ENCODE measurements around the gene TMCC3. TPM values are rescaled to one million over a fixed set of nuclear protein-coding genes. Genes with fewer than 3 reads are reported as not detected.
A peak's percentile ranks its signal among the peaks of the same experiment; 100 is the strongest.

The TMCC3 gene
- total and polyA plus RNA-seq, 7 donors, result 10.6 to 61.6 (median 21.2) TPM

DNA sequence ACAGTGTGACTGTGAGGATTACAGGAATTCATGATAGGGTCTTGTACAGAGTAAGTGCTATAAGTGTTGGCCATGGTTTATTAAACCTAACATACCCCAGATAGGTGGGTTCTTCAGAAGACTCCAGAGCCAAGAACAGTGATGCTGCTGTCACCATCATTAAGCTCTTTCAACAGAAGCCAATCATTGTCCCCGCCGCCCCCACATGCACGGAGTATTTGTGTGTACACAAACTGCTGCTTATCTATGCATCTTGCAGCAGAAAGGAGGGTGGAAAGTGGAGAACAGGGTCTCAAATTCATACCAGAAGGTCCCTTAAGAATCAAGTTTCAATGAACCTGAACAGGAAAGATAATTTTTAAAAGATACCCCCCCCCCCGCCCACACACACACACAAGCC lies 51.2 kb downstream of the TMCC3 start:
- intact Hi-C loops (cut with DNase I), result no loop called here
- H3K4me3 ChIP-seq, result no peak overlapping the region
- peak overlapping the region; percentile 20 for H3K27ac ChIP-seq
- H3K27me3 ChIP-seq (ENCODE audit: insufficient read depth in 3 of 3, low read length in 2 of 3), result no peaks in the 10 kb centered on the region
- no peaks in the 10 kb centered on the region for H3K9me3 ChIP-seq
- peaks cover 53% of the 10 kb centered on the region for H3K4me1 ChIP-seq
- H3K36me3 ChIP-seq (ENCODE audit: insufficient read depth in 1 of 2, low read depth in 1 of 2), result no peaks in the 10 kb centered on the region
- no peak for ATAC-seq
- TF ChIP-seq, protein P1, sequence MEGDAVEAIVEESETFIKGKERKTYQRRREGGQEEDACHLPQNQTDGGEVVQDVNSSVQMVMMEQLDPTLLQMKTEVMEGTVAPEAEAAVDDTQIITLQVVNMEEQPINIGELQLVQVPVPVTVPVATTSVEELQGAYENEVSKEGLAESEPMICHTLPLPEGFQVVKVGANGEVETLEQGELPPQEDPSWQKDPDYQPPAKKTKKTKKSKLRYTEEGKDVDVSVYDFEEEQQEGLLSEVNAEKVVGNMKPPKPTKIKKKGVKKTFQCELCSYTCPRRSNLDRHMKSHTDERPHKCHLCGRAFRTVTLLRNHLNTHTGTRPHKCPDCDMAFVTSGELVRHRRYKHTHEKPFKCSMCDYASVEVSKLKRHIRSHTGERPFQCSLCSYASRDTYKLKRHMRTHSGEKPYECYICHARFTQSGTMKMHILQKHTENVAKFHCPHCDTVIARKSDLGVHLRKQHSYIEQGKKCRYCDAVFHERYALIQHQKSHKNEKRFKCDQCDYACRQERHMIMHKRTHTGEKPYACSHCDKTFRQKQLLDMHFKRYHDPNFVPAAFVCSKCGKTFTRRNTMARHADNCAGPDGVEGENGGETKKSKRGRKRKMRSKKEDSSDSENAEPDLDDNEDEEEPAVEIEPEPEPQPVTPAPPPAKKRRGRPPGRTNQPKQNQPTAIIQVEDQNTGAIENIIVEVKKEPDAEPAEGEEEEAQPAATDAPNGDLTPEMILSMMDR (IDR thresholded peaks at IDR 0.05), result no peak
- WGBS, 3 donors, result 83 to 95% (median 84%) methylated on average over 4 of the region's 4 CpGs
- DNase-seq, result no peak

DNA sequence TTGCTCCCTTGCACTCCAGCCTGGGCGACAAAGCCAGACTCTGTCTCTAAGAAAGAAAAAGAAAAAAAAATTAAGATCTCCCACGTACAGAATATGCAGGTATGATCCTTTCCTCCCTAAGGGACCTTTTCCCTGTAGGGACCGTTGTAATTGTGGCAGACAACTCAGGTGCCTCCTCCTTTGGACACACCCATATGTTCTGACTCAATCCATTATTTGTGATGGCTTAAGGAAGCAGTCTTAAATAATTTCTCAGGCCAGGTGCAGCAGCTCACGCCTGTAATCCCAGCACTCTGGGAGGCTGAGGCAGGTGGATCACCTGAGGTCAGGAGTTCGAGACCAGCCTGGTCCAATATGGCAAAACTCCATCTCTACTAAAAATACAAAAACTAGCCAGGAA lies 53.1 kb downstream of the TMCC3 start:
- no peak for ATAC-seq
- Histone ChIP-seq H3K4me1 (peaks cover 52% of the 10 kb centered on the region), H3K27ac (peak overlapping the region; percentile 53), H3K4me3 (no peak overlapping the region), H3K36me3 (ENCODE audit: insufficient read depth in 1 of 2, low read depth in 1 of 2) (no peaks in the 10 kb centered on the region), H3K27me3 (ENCODE audit: insufficient read depth in 3 of 3, low read length in 2 of 3) (no peaks in the 10 kb centered on the region), H3K9me3 (no peaks in the 10 kb centered on the region)
- intact Hi-C loops (cut with DNase I), result no loop called here
- 93 to 94% (median 94%) methylated on average over 5 of the region's 5 CpGs for WGBS, 3 donors
- TF ChIP-seq, protein P1 (IDR thresholded peaks at IDR 0.05), result no peak
- no peak for DNase-seq

DNA sequence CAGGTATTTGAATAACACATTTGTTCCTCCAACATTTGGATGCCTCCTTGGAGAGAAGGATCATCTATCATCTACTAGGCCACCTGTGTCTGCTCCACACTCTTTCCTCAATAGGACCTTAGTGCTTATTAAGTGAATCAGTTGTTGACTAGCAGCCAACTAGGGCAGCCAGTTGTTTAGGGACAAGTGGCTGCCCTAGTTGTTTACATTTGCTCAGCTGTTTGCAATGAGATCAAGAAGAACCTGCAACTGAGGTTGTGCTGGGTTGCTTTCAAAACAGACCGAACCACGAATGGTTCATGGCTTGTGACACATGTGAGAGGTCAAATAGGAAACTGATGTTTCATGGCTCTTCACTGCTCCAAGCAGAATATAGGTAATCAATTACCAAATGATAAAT lies 53.8 kb downstream of the TMCC3 start:
- H3K9me3 ChIP-seq, result no peaks in the 10 kb centered on the region
- no peaks in the 10 kb centered on the region for H3K27me3 ChIP-seq (ENCODE audit: insufficient read depth in 3 of 3, low read length in 2 of 3)
- intact Hi-C loops (cut with DNase I), result no loop called here
- peak overlapping the region; percentile 53 for H3K27ac ChIP-seq
- ATAC-seq (peak; percentile 87 to 96 (median 90)), DNase-seq (no peak)
- no peaks in the 10 kb centered on the region for H3K36me3 ChIP-seq (ENCODE audit: insufficient read depth in 1 of 2, low read depth in 1 of 2)
- 25 to 43% (median 28%) methylated on average over 2 of the region's 2 CpGs for WGBS, 3 donors
- TF ChIP-seq, protein P1 (IDR thresholded peaks at IDR 0.05), result no peak
- no peak overlapping the region for H3K4me3 ChIP-seq
- H3K4me1 ChIP-seq, result peaks cover 45% of the 10 kb centered on the region

DNA sequence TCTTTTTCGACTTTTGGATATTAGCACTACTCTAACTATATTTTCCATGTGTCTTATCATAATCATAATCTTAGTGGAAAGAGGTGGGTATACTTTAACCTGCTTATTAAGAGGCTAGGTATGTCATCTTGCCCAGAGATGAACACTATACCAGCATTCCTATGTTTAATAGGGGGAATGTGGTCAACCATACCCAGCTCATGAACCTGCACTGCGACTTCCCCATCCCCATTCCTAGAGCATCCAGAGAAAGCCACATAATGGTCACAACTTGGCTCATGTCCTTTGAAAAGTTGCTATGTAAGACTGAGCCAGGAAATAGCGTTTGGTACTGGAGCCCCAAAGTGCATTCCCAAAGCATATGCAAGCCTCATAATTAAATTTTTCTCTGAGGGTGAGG lies 55.2 kb downstream of the TMCC3 start:
- H3K27ac ChIP-seq, result no peak overlapping the region
- DNase-seq, result no peak
- no peaks in the 10 kb centered on the region for H3K36me3 ChIP-seq (ENCODE audit: insufficient read depth in 1 of 2, low read depth in 1 of 2)
- H3K4me1 ChIP-seq, result peaks cover 43% of the 10 kb centered on the region
- ATAC-seq, result no peak
- H3K27me3 ChIP-seq (ENCODE audit: insufficient read depth in 3 of 3, low read length in 2 of 3), result no peaks in the 10 kb centered on the region
- 73 to 77% (median 73%) methylated on average over 3 of the region's 3 CpGs for WGBS, 3 donors
- H3K4me3 ChIP-seq, result no peak overlapping the region
- TF ChIP-seq, protein P1 (IDR thresholded peaks at IDR 0.05), result no peak
- intact Hi-C loops (cut with DNase I), result no loop called here
- H3K9me3 ChIP-seq, result no peaks in the 10 kb centered on the region

DNA sequence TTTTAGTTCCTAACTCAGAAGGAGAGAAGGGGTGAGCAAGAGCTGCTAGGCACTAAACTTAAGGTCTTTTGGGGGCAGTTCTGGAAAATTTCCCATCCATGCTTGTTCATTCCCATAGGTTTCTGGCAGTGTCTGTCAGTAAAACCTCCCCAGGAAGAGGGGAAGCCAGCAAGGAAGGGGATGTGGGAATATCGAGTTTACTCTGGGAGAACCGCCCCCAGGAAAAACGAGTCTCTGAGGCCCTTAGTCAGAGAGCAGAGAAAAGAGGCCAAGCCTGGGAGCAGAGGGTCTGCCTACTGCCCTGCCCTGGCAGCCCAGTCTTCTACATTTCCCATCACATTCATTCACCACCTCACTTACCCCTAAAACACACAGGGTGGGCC lies 55.9 kb downstream of the TMCC3 start:
- DNase-seq (no peak), ATAC-seq (no peak)
- H3K36me3 ChIP-seq (ENCODE audit: insufficient read depth in 1 of 2, low read depth in 1 of 2), result no peaks in the 10 kb centered on the region
- WGBS, 3 donors, result 45 to 52% (median 51%) methylated on average over 3 of the region's 3 CpGs
- H3K4me3 ChIP-seq, result no peak overlapping the region
- no peaks in the 10 kb centered on the region for H3K27me3 ChIP-seq (ENCODE audit: insufficient read depth in 3 of 3, low read length in 2 of 3)
- intact Hi-C loops (cut with DNase I), result no loop called here
- TF ChIP-seq, protein P1 (IDR thresholded peaks at IDR 0.05), result no peak
- no peak overlapping the region for H3K27ac ChIP-seq
- H3K4me1 ChIP-seq, result peaks cover 38% of the 10 kb centered on the region
- no peaks in the 10 kb centered on the region for H3K9me3 ChIP-seq
